Naive thymus-derived CD4-positive, alpha-beta T cell (primary cell): ENCODE results near the gene ARHGAP42. TPM values are rescaled to one million over a fixed set of nuclear protein-coding genes. Genes with fewer than 3 reads are reported as not detected.

Experiments used
- ATAC-seq: fragments of 150-1000 bp; cut with Tn5 transposase; 2 replicates; pipeline ENCODE4 v1.10.0; 2021; ENCODE audit warnings: mild to moderate bottlenecking, moderate library complexity
- CTCF ChIA-PET: fragments of 350-600 bp; sonication (Branson Sonifier 250); formaldehyde crosslinking; loops from one replicate; lab custom pipeline; 2021; ENCODE audit warnings: antibody characterized with exemption; lab: Charles Lee
- POLR2A ChIA-PET: fragments of 350-600 bp; sonication (Branson Sonifier 250); formaldehyde crosslinking; loops from one replicate; lab custom pipeline; 2021; ENCODE audit warnings: antibody characterized with exemption, inconsistent platforms; lab: Charles Lee
- DNase-seq, 9 donors: peaks; one replicate each; pipeline versions ENCODE4 v3.0.0 to v3.0.0-alpha.2; 2020 to 2022; ENCODE audit warnings: mixed read lengths in 1 of 9
- H3K27ac ChIP-seq: one replicate; pipeline ENCODE4 v1.7.0; 2013; ENCODE audit warnings: mild to moderate bottlenecking, low read depth, low read length, moderate library complexity
- H3K27me3 ChIP-seq, 2 donors: one replicate each; pipeline ENCODE4 v1.7.0; 2013; ENCODE audit warnings: low read length in 2 of 2, mild to moderate bottlenecking in 2 of 2, moderate library complexity in 2 of 2; ENCODE audit not compliant: control insufficient read depth in 2 of 2, insufficient read depth in 2 of 2
- H3K36me3 ChIP-seq, 3 experiments: 1 replicate in 2 of 3; 2 replicates in 1 of 3; pipeline ENCODE4 v1.7.0; 2013; ENCODE audit warnings: low read length in 3 of 3, mild to moderate bottlenecking in 3 of 3, moderate library complexity in 1 of 3; ENCODE audit not compliant: insufficient read depth in 3 of 3, control insufficient read depth in 2 of 3
- H3K4me1 ChIP-seq, 2 donors: one replicate each; pipeline ENCODE4 v1.7.0; 2013; ENCODE audit warnings: low read length in 2 of 2, mild to moderate bottlenecking in 2 of 2, moderate library complexity in 1 of 2; ENCODE audit not compliant: control insufficient read depth in 2 of 2, insufficient read depth in 2 of 2
- H3K4me3 ChIP-seq: 2 replicates; pipeline ENCODE4 v1.7.0; 2013; ENCODE audit warnings: mild to moderate bottlenecking, low read length
- H3K9me3 ChIP-seq, 3 experiments: 1 replicate in 2 of 3; 2 replicates in 1 of 3; pipeline ENCODE4 v1.7.0; 2013; ENCODE audit warnings: low read length in 3 of 3; ENCODE audit not compliant: control insufficient read depth in 2 of 3
- H3K27ac Mint-ChIP-seq, 9 donors: one replicate each; pipeline ENCODE4 v1.8.0; 2020 to 2022; ENCODE audit warnings: mixed read lengths in 9 of 9, mild to moderate bottlenecking in 8 of 9, moderate library complexity in 5 of 9, inconsistent platforms in 2 of 9
- H3K27me3 Mint-ChIP-seq, 5 donors: one replicate each; pipeline ENCODE4 v1.8.0; 2021 to 2022; ENCODE audit warnings: mixed read lengths in 5 of 5, mild to moderate bottlenecking in 1 of 5
- H3K36me3 Mint-ChIP-seq, 5 donors: one replicate each; pipeline ENCODE4 v1.8.0; 2020 to 2022; ENCODE audit warnings: mixed read lengths in 5 of 5, mild to moderate bottlenecking in 3 of 5, inconsistent platforms in 1 of 5
- H3K4me1 Mint-ChIP-seq, 7 donors: one replicate each; pipeline ENCODE4 v1.8.0; 2020 to 2022; ENCODE audit warnings: mixed read lengths in 7 of 7, mild to moderate bottlenecking in 3 of 7, inconsistent platforms in 1 of 7
- H3K4me3 Mint-ChIP-seq, 10 donors: one replicate each; pipeline ENCODE4 v1.8.0; 2020 to 2022; ENCODE audit warnings: mild to moderate bottlenecking in 10 of 10, mixed read lengths in 10 of 10, moderate library complexity in 6 of 10, inconsistent platforms in 2 of 10
- H3K9me3 Mint-ChIP-seq, 11 donors: one replicate each; pipeline ENCODE4 v1.8.0; 2020 to 2022; ENCODE audit warnings: mixed read lengths in 11 of 11, mild to moderate bottlenecking in 4 of 11, inconsistent platforms in 1 of 11, moderate library complexity in 1 of 11
- intact Hi-C, 2 donors: fragments of 100-400 bp; cut with micrococcal nuclease; formaldehyde crosslinking; loops; one replicate each; pipeline ENCODE4 v1.15.1; 2023
- polyA plus RNA-seq, 2 donors: library from polyadenylated mRNA; unstranded; fragments of 300-500 nt; fragmentation: Illumina TruSeq; gene quantifications; one replicate each; pipeline ENCODE4 v1.2.3, GENCODE V29; 2021
- total RNA-seq, 6 experiments: library from RNA in 5 of 6; stranded (reverse) in 5 of 6; gene quantifications; 1 replicate in 5 of 6; 2 replicates in 1 of 6; pipeline ENCODE4 v1.2.3 and lab custom pipeline; 2021 to 2026

The ARHGAP42 gene
- total and polyA plus RNA-seq, 7 experiments from 2014 or later = 0.05 to 0.66 (median 0.21) TPM; not detected in 4

GRCh38 chr11:100841711-100842407, 154.8 kb downstream of the ARHGAP42 start:
- H3K27ac Mint-ChIP-seq = no peak overlapping the region
- no peaks in the 10 kb centered on the region for H3K27me3 Mint-ChIP-seq
- POLR2A ChIA-PET = no interaction called here
- H3K4me1 ChIP-seq = no peaks in the 10 kb centered on the region
- H3K36me3 Mint-ChIP-seq = no peaks in the 10 kb centered on the region
- no peaks in the 10 kb centered on the region for H3K36me3 ChIP-seq
- intact Hi-C loops = no loop called here
- no peak overlapping the region for H3K4me3 Mint-ChIP-seq
- H3K4me1 Mint-ChIP-seq = no peaks in the 10 kb centered on the region
- no peak overlapping the region for H3K4me3 ChIP-seq
- no peaks in the 10 kb centered on the region for H3K27me3 ChIP-seq
- no peaks in the 10 kb centered on the region for H3K9me3 ChIP-seq
- CTCF ChIA-PET = interaction anchor here (0.6 kb wide), 1 partner anchor 40 kb away, joined by 3 read pairs; no protein-coding TSS in a partner anchor
- DNase-seq (no peak), ATAC-seq (no peak)
- H3K27ac ChIP-seq = no peak overlapping the region
- H3K9me3 Mint-ChIP-seq = peaks cover 0 to 12% (median 3%) of the 10 kb centered on the region in 11 donors

- ChIA-PET CTCF (no interaction called here), POLR2A (no interaction called here)
- DNase-seq (no peak), ATAC-seq (no peak)
- H3K36me3 Mint-ChIP-seq = no peaks in the 10 kb centered on the region
- Histone ChIP-seq H3K27ac (no peak overlapping the region), H3K36me3 (no peaks in the 10 kb centered on the region), H3K27me3 (no peaks in the 10 kb centered on the region), H3K4me3 (no peak overlapping the region), H3K9me3 (no peaks in the 10 kb centered on the region), H3K4me1 (no peaks in the 10 kb centered on the region)
- no peak overlapping the region for H3K27ac Mint-ChIP-seq
- no peak overlapping the region for H3K4me3 Mint-ChIP-seq
- intact Hi-C loops = no loop called here
- H3K9me3 Mint-ChIP-seq = peaks cover 0 to 4% (median 0%) of the 10 kb centered on the region in 11 donors
- H3K4me1 Mint-ChIP-seq = no peaks in the 10 kb centered on the region
- no peaks in the 10 kb centered on the region for H3K27me3 Mint-ChIP-seq
Observed at GRCh38 chr11:100847696-100848216, 160.7 kb downstream of the ARHGAP42 start.

GRCh38 chr11:100849009-100849900, 162.2 kb downstream of the ARHGAP42 start:
- Histone ChIP-seq H3K4me1 (no peaks in the 10 kb centered on the region), H3K27ac (no peak overlapping the region), H3K4me3 (no peak overlapping the region), H3K27me3 (no peaks in the 10 kb centered on the region), H3K9me3 (no peaks in the 10 kb centered on the region), H3K36me3 (no peaks in the 10 kb centered on the region)
- H3K4me1 Mint-ChIP-seq = no peaks in the 10 kb centered on the region
- POLR2A ChIA-PET = no interaction called here
- no peak overlapping the region for H3K4me3 Mint-ChIP-seq
- DNase-seq (no peak), ATAC-seq (no peak)
- CTCF ChIA-PET = no interaction called here
- peaks cover 0 to 4% (median 0%) of the 10 kb centered on the region in 11 donors for H3K9me3 Mint-ChIP-seq
- H3K27me3 Mint-ChIP-seq = no peaks in the 10 kb centered on the region
- intact Hi-C loops = no loop called here
- H3K36me3 Mint-ChIP-seq = no peaks in the 10 kb centered on the region
- no peak overlapping the region for H3K27ac Mint-ChIP-seq

- Mint-ChIP-seq H3K27ac (no peak overlapping the region), H3K36me3 (no peaks in the 10 kb centered on the region), H3K27me3 (no peaks in the 10 kb centered on the region), H3K4me1 (no peaks in the 10 kb centered on the region), H3K4me3 (no peak overlapping the region), H3K9me3 (peaks cover 0 to 4% (median 0%) of the 10 kb centered on the region in 11 donors)
- intact Hi-C loops = no loop called here
- ChIA-PET POLR2A (no interaction called here), CTCF (no interaction called here)
- ATAC-seq (no peak), DNase-seq (no peak)
- H3K4me3 ChIP-seq = no peak overlapping the region
- no peak overlapping the region for H3K27ac ChIP-seq
- H3K27me3 ChIP-seq = no peaks in the 10 kb centered on the region
- no peaks in the 10 kb centered on the region for H3K4me1 ChIP-seq
- H3K36me3 ChIP-seq = no peaks in the 10 kb centered on the region
- H3K9me3 ChIP-seq = no peaks in the 10 kb centered on the region
Observed at GRCh38 chr11:100849901-100850235, 162.8 kb downstream of the ARHGAP42 start.

GRCh38 chr11:100851147-100851546, 164.1 kb downstream of the ARHGAP42 start:
- no peak overlapping the region for H3K4me3 Mint-ChIP-seq
- POLR2A ChIA-PET = no interaction called here
- no peaks in the 10 kb centered on the region for H3K27me3 ChIP-seq
- H3K4me1 ChIP-seq = no peaks in the 10 kb centered on the region
- no peak for DNase-seq
- H3K36me3 Mint-ChIP-seq = no peaks in the 10 kb centered on the region
- no peak overlapping the region for H3K27ac ChIP-seq
- intact Hi-C loops = no loop called here
- H3K36me3 ChIP-seq = no peaks in the 10 kb centered on the region
- no peaks in the 10 kb centered on the region for H3K27me3 Mint-ChIP-seq
- no peak for ATAC-seq
- H3K9me3 ChIP-seq = no peaks in the 10 kb centered on the region
- CTCF ChIA-PET = no interaction called here
- H3K4me3 ChIP-seq = no peak overlapping the region
- no peak overlapping the region for H3K27ac Mint-ChIP-seq
- no peaks in the 10 kb centered on the region for H3K4me1 Mint-ChIP-seq
- peaks cover 0 to 4% (median 0%) of the 10 kb centered on the region in 11 donors for H3K9me3 Mint-ChIP-seq

- H3K9me3 ChIP-seq = no peaks in the 10 kb centered on the region
- no peaks in the 10 kb centered on the region for H3K27me3 Mint-ChIP-seq
- no peaks in the 10 kb centered on the region for H3K4me1 Mint-ChIP-seq
- H3K4me3 ChIP-seq = no peak overlapping the region
- H3K27me3 ChIP-seq = no peaks in the 10 kb centered on the region
- ATAC-seq = no peak
- DNase-seq = no peak
- no peak overlapping the region for H3K4me3 Mint-ChIP-seq
- peaks cover 0 to 4% (median 0%) of the 10 kb centered on the region in 11 donors for H3K9me3 Mint-ChIP-seq
- H3K36me3 Mint-ChIP-seq = no peaks in the 10 kb centered on the region
- CTCF ChIA-PET = no interaction called here
- POLR2A ChIA-PET = no interaction called here
- no peak overlapping the region for H3K27ac Mint-ChIP-seq
- H3K4me1 ChIP-seq = no peaks in the 10 kb centered on the region
- no peak overlapping the region for H3K27ac ChIP-seq
- H3K36me3 ChIP-seq = no peaks in the 10 kb centered on the region
- intact Hi-C loops = no loop called here
Observed at GRCh38 chr11:100851584-100852152, 164.6 kb downstream of the ARHGAP42 start.
